ENCODE data around the gene FBXW8.

GRCh38 chr12:116980083-116980482 lies 69.3 kb downstream of the FBXW8 start:
- TF ChIP-seq CTCF (IDR thresholded peaks at IDR 0.05) (no peak), POLR2A (IDR thresholded peaks at IDR 0.05) (no peak)

Measured in thyroid gland (tissue), 4 donors.